NOMO-1 treated with dmso at 0.1 percent for 144 hours (cell line): ENCODE data around the gene SELENOO.
"Not testable (repeated sequence)": the region's sequence is repeated elsewhere in the genome, so short reads cannot be mapped to it uniquely, and the experiment has no call there.

Source experiments
- DNase-seq: peaks from one replicate; lab custom pipeline; 2025; ENCODE audit not compliant: unreplicated experiment; lab: John Stamatoyannopoulos, UW

The SELENOO gene

DNA sequence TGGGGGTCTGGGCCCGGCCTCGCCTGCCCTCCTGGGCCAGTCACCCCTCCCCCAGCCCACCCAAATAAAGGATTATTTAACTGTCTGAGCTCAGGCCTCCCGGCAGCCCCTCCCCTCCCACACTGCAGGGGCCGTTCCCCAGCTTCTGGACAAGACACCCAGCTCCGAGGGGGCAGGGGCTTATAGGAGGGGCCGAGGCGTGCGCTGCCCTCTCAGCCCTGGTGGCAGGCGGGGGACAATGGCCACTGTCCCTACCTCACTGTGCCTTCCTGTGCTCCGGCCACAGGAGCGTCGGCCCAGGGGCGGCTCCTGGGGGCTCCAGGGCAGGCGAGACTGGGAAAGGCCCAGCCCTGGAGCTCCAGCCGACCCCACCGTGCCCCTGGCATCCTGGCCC is 2.2 kb upstream of the SELENOO start:
- DNase-seq: no peak

DNA sequence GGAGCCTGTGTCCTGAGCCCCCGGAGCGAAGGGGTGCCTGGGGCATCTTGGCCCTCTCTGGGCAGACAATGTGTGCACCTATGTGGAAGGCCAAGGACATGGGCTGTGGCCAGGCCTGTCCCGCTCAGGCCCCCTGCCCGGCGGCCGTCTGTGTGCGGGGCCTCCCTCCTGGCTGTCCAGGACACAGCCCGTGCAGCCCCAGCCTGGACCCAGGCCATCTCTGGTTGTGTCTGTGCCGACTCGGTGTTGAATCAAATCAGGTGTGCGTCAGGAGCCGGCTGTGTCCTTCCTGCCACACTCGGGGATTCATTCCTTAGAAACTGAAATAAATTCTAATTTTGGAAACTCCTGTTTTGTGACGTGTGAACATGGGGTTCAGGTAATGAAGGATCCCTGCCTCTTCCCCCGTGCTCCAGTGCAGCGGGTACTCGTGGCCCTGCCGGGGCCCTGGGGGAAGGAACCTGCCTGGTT is 1.5 kb upstream of the SELENOO start:
- DNase-seq: no peak

DNA sequence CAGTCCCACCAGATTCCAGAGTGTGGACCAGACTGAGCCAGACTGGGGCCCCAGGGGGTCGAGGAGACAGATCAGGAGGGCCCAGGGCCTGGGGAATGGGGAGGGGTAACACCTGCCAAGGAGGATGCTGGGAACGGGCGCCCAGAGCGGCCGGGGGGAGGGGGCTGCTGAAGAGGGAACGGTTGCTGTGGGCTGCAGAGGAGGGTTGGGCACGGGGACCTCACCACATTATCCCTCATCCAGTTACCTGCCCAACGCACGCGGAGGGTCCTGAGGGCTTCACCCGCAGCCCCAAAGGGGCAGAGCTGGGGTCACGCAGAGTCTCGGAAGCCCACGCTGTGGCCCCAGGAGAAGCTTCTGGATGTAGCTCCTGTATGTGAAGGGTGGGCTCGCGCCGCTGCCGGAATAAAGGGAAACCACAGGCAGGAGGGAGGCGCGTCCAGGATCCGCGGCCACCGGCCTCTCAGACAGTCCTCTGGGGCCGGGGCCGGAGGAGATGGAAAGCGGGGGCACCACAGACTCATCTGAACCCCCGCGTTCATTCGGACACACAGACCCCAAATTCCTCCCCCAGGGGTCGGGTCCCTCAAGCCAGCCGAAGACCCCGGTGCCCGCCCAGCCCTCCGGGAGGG is 866 bp upstream of the SELENOO start:
- DNase-seq: no peak

DNA sequence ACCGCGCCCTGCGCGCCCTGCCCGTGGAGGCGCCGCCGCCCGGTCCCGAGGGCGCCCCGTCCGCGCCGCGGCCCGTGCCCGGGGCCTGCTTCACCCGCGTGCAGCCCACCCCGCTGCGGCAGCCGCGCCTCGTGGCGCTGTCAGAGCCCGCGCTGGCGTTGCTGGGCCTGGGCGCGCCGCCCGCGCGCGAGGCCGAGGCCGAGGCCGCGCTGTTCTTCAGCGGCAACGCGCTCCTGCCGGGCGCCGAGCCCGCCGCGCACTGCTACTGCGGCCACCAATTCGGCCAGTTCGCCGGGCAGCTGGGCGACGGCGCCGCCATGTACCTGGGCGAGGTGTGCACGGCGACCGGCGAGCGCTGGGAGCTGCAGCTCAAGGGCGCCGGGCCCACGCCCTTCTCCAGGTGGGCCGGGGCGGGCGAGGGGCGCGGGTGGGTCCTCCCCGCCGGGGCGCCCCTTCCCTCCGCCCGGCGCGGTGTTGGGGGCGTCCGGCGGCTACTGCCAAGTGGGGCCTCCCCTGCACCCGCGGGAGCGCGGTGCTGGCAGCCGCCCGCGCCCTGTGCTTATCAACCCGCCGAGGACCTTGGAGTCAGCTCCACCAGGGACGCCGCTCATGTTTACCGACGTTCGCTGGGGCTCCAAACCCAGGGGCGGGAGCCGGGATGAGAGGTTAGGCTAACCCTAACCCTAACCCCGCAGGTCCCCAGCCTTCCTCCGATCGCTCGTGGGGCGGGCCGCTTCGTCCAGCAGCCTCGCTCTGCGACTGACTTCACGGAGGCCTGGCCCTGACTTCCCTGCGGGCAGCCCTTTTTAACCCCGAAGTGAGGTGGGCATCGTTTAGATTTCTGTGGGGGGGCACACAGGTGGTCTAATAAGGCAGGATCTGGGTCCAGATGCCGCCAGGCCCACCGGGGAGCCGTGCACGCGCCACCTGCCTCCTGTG is 649 bp downstream of the SELENOO start:
- no peak for DNase-seq

DNA sequence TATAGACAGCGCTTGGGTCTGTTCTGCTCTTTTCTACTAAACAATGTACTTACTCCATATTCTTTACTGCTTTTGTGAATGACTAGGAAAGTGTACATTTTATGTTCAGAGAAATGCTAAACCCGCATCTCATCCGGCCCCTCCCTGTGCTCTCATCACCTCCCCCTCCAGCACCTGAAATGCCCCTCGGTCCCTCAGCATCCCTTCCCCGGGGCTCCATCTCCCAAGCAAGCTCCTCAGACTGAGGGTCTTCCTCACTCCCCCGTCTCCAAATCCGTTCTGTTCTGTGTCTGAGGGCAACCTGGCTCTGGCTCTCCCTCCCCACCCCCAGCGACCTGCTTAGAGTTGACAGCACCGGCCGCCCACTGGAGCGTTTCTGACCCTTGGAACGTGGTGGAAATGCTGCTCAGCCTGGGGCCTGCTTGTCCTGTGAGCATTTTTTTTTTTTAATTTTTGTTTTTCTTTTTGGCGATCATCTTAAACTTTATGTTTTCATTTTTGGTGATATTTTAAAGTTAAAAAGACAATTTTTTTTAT is 1.4 kb downstream of the SELENOO start:
- DNase-seq: no peak

DNA sequence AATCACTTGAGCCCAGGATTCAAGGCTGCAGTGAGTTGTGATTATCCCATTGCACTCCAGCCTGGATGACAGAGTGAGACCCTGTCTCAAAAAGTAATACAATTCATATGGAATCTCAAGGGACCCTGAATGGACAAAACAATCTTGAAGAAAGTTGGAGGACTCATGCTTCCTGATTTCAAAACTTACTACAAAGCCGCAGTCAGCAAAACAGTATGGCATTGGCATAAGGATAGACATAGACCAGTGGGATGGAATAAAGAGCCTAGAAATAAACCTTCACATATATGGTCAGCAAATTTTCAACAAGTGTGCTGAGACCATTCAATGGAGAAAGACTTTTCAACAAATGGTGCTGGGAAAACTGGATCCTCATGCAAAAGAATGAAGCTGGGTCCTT is 2.5 kb downstream of the SELENOO start:
- no peak for DNase-seq

DNA sequence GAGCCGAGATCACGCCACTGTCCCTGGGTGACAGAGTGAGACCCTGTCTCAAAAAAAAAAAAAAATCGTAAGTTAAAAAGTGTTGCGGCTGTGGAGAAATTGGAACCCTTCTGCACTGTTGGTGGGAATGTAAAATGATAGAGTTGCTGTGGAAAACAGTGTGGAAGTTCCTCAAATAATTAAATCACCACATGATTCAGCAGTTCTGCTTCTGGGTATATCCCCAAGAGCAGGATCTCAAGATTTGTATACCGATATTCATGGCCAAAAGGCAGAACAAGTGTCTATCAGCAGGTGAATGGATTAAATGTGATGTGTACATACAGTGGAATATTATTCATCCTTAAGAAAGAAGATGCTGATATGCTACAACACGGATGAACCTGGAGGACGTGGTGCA is 3.8 kb downstream of the SELENOO start:
- DNase-seq: no peak

DNA sequence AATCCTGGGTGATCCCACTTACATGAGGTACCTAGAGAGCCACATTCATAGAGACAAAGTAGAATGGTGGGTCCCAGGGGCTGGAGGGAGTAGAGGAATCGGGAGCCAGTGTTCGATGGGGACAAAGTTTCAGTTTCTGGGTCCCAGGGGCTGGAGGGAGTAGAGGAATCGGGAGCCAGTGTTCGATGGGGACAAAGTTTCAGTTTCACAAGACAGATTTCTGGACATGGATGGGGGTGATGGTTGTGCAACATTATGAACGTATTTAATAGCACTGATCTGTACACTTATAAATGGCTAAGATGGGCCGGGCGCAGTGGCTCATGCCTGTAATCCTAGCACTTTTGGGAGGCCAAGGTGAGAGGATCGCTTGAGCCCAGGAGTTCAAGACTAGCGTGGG is 4.2 kb downstream of the SELENOO start:
- not testable (repeated sequence) for DNase-seq

DNA sequence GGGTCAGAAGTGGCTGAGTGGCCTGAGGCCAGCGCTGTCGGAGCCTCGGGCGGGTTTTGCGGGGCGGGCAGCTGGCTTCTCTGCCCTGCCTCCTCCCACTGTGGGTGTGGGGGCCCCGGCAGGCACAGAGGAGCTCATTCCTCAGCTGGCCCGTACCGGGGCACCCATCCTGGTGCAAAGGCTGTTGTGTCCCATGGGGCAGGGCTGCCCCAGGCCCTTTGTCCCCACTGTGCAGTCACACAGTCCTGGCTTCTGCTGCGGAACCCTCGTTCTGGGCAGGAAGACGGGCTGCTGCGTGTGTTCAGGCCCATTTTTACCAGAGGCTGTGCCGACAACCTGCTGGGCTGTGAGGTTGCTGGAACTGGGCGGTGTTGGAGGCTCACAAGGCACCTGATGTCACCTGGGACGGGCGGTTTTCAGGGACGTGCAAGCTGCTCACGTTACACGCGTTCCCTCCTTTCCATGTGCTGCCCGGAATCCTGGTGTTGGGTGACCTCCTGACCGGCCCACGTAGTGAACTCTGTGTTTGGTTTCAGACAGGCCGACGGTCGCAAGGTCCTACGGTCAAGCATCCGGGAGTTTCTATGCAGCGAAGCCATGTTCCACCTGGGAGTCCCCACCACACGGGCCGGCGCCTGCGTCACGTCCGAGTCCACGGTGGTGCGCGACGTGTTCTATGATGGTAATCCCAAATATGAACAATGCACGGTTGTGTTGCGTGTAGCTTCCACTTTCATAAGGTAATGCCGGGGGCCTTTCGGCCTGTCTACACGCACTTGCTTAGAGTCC is 5.2 kb downstream of the SELENOO start:
- no peak for DNase-seq

DNA sequence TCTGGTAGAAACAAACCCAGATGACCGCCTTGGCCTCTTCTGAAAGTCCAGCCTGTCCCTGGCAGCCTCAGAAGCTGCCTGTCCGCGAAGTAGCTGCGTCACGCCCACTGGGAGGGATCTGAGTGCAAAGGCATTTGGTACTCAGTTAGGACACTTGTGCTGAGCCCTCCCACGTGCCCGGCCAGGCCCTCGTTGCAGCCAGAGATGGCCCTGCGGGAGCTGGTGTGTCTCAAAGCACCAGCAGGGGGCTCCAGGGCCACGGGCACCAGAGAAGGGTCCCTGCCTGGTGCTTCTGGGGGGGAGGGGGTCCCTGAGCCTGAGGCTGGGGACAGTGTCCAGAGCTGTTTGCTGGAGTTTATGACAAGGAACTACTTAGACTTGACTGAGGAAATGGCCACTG is 5.8 kb downstream of the SELENOO start:
- DNase-seq: no peak

DNA sequence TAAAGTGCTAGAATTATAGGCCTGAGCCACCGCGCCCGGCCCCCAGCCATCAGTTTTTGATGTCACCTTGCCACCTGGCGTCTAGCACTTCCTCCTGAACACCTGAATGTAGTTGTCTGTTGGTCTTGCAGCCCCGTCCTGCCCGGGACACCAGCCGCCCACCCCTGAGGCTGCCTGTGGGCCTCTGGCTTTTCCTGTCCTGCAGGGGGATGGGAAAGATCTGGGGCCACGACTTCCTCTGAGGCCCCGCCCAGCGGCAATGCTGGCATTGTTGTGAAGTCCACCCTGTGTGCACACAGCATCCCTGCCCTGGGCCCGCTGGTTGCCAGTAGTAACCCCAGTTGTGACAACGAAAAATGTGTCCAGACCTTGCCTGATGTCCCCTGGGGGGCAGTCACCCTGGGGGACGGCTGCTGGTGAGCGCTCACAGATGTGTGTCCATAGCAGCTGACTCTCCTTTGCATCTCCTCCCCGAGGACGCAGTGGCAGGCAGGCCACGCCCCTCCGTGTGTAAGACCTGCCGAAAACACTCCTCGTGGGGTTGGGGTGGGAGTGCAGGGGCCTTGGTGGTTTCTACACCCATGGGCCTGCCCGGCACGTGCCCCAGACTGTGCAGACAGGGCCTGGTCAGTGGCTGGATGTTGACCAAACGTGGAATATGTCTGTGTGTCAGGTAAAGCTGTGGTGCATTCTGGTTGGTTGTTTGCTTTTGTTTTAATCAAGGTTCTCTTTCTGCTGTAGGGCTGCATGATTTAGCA is 6.8 kb downstream of the SELENOO start:
- no peak for DNase-seq

DNA sequence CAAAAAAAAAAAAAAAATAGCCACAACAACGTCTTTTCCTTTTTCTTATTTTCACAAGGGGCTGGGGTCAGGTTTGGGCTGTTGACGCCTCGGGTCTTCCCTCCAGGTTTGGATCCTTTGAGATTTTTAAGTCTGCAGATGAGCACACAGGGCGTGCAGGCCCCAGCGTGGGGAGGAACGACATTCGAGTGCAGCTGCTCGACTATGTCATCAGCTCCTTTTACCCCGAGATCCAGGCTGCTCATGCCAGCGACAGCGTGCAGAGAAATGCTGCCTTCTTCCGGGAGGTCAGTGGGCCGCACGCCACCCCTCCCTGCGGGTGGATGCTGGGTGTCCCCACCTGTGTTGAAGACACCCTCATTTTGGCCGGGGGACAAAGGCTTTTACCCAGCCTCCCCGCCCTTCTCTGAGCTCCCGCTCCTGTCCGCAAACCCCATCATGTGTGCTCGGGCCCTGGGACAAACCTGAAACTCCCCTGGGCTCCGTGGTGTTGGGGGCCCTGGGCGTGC is 7.7 kb downstream of the SELENOO start:
- DNase-seq: no peak

DNA sequence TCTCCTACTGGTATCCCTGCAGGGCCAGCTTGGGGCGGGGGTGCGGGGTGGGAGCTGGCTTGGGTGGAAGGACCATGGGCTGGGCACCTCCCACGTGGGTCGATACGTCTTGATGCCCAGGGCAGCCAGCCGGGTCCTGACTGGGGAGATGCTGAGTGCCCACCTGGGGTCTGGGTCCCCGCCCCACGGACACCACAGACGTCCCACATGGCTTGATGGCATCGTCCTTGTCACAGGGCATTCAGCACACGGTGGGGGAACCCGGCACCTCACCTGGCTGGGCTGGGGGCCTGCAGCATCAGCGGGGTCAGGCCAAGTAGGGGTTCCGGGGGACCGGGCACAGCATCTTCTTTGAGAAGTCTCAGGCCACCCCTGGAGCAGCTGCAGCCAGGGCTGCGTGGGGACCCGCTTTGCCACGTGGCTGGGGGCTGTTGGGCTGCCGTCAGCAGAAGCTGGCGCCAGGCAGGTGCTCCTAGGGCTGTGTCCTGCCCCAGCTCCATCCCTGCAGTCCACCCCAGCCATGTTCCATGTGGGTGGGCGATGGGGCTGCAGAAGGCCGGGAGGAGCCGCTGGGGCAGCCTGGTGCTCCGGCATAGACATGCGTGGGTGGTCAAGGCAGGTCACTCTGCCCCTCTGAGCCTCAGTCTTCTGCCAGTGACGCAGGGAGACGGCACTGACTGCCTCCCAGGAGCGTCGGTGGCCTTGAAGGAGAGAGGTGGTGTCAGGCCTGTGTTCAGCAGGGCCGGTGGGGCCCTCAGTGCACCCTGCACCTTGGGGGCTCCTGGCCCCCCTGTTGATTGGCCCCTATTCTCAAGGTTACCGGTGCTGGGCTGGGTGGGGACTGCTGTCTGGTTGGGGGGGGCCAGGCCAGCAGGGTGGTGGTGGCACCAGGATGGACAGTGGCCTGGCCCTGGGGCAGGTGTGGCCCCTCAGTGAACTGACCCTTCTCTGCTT is 8.4 kb downstream of the SELENOO start:
- no peak for DNase-seq

DNA sequence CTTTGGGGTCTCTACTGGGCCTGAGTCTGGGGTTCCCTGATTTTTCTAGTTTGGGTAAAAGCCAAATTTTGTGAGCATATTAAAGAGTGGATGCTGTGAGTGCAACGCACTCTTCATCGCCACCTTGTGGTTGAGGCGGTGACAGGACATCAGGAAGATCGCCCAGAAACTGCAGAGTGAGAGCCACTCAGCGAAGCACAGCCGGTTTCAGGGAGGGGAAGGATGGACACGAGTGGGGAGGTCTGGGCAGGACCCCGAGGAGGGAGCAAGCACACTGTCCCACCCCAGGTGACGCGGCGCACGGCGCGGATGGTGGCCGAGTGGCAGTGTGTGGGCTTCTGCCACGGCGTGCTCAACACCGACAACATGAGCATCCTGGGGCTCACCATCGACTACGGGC is 9.1 kb downstream of the SELENOO start:
- peak; percentile 38 for DNase-seq

DNA sequence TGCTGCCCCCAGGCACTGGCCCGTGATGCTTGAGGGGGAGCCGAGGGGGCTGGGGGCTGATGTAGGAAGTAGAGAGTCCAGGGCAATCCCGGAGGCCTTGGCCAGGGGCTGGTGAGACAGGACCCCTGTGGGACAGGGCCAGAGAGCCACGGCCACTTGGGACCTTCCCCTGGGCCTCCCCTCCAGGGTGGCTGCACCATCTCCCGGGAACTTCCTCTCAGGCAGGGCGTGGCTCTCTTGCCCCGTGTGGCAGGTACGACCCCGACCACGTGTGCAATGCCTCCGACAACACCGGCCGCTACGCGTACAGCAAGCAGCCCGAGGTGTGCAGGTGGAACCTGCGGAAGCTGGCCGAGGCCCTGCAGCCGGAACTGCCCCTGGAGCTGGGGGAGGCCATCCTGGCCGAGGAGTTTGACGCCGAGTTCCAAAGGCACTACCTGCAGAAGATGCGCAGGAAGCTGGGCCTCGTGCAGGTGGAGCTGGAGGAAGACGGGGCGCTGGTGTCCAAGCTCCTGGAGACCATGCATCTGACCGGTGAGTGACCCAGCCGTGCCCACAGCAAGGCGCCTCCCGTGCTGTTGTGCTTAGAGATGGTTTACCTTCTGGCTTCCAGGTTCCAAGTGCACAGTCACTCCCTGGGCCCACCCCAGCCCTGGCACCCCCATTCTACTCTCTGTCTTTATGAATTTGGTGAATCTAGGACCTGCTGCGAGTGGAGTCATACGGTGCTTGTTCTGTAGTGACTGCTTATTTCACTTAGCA is 9.7 kb downstream of the SELENOO start:
- DNase-seq: no peak

DNA sequence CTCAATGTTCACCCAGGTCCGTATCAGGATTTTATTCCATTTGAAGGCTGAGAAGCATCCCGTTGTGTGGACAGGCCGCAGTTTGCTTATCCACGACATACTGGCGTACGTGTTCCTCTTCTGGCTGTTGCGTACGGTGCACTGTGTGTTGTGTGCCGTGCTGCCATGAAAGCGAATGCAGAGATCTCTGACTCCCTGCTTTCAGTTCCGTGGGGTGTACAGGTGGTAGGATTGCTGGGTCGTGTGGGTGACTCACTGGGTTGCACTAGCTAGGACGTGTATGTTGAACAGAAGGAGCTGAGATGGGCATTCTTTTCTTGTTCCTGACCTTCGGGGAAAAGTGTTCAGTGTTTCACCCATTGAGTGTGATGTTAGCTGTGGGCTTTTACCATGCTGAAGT is 10.3 kb downstream of the SELENOO start:
- no peak for DNase-seq

DNA sequence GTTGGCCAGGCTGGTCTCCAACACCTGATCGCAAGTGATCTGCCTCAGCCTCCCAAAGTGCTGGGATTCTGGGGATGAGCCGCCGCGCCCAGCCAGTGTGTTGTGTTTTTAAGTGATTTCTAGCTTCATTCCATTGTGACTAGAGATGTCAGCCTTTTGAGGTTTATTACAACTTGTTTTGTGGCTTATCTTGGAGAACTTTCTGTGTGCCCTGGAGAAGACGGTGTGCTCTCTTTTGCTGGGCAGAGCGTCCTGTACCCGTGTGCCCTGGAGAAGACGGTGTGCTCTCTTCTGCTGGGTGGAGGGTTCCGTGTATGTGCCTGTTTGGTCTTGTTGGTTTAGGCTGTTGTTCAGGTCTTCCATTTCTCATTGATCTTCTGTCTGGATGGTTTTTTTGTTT is 12.5 kb downstream of the SELENOO start:
- DNase-seq: no peak

DNA sequence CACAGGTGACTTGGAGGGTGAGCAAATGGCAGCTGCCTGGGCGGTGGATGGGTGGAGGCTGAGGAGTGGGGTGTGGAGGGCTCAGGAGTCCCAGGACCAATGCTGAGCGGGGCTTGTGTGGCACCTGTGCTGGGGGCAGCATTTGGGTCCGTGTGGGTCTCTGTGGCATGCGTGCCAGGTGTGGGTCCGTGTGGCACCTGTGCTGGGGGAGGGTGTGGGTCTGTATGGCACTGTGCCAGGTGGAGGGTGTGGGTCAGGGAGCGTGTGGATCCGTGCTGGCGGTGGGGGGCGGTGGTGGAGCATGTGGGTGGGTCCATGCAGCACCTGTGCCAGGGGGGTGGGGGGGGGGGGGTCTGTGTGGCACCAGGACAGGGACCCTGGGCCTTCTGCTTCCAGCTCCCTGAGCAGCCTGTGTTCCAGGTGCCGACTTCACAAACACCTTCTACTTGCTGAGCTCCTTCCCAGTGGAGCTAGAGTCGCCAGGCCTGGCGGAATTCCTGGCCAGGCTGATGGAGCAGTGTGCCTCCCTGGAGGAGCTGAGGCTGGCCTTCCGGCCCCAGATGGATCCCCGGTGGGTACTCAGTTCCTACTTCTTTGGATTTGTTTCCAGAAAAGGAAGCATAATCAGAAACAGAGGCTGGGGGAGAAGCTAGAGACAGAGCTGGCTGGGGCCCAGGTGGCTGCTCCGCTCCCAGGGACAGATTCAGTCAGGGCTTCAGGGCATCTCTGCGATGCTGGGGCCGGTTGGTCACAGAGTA is 14.7 kb downstream of the SELENOO start:
- no peak for DNase-seq
